Ovary (tissue), 9 donors: ENCODE measurements around the gene GRID2IP. TPM values are rescaled to one million over a fixed set of nuclear protein-coding genes. Genes with fewer than 3 reads are reported as not detected.
A peak's percentile ranks its signal among the peaks of the same experiment; 100 is the strongest.

Source experiments
- DNase-seq, 5 donors: peaks; one replicate each; pipeline ENCODE4 v3.0.0-alpha.2; 2019 to 2020
- H3K27ac ChIP-seq, 2 donors: fragments of 200-600 bp; one replicate each; pipeline versions ENCODE4 v1.5.1 to v1.8.0; 2019 to 2022
- H3K27me3 ChIP-seq: fragments of 200-600 bp; one replicate; pipeline ENCODE4 v1.8.0; 2022
- H3K36me3 ChIP-seq: fragments of 200-600 bp; sonication (generic); one replicate; pipeline ENCODE4 v1.5.1; 2019
- H3K4me1 ChIP-seq: one replicate; pipeline ENCODE4 v1.8.1; 2013; ENCODE audit warnings: mild to moderate bottlenecking, moderate library complexity; ENCODE audit not compliant: insufficient read depth
- H3K4me3 ChIP-seq: fragments of 200-600 bp; sonication (generic); one replicate; pipeline ENCODE4 v1.5.1; 2017
- H3K9me3 ChIP-seq, 2 donors: fragments of 200-600 bp in 1 of 2; sonication (generic) in 1 of 2; one replicate each; pipeline versions ENCODE4 v1.5.1 to v1.8.1; 2013 to 2019; ENCODE audit warnings: mild to moderate bottlenecking in 1 of 2, moderate library complexity in 1 of 2
- CTCF ChIP-seq, 3 donors: fragments of 450-650 bp in 2 of 3; fragments of 200-600 bp in 1 of 3; IDR thresholded peaks; one replicate each; pipeline versions ENCODE4 v1.5.1 to v1.8.0; 2016 to 2022; ENCODE audit warnings: antibody characterized with exemption in 3 of 3, mild to moderate bottlenecking in 1 of 3
- EP300 ChIP-seq: sonication (generic); formaldehyde crosslinking; IDR thresholded peaks from one replicate; pipeline ENCODE4 v1.6.1; 2017; ENCODE audit warnings: antibody characterized with exemption
- POLR2A ChIP-seq: fragments of 450-650 bp; IDR thresholded peaks from one replicate; pipeline ENCODE4 v1.6.1; 2017; ENCODE audit warnings: antibody characterized with exemption, mild to moderate bottlenecking, moderate library complexity
- WGBS, 3 donors: extraction: QIAGEN DNeasy Blood & Tissue Kit in 1 of 3; methylation state at CpG; one replicate each; pipeline versions ENCODE4 v1.1.5 to v1.1.7; 2013 to 2017; 5-methylcytosine and 5-hydroxymethylcytosine counted together
- intact Hi-C, 4 donors: fragments of 100-400 bp; cut with DNase I; formaldehyde crosslinking; loops; one replicate each; pipeline versions ENCODE4 v1.11.0 to v1.15.1; 2022 to 2023
- polyA plus RNA-seq, 2 donors: library from polyadenylated mRNA; stranded (reverse); fragments of 200-250 nt in 1 of 2; fragments of 350-450 nt in 1 of 2; fragmentation: Illumina TruSeq in 1 of 2; extraction: RNeasy Lipid Tissue Mini Kit (QIAGEN cat#74804) in 1 of 2; gene quantifications; one replicate each; pipeline ENCODE4 v1.2.3, GENCODE V29; 2013 to 2014
- total RNA-seq, 7 donors: library from RNA; depleted of rRNA in 2 of 7; stranded (reverse); fragments of >200 nt in 2 of 7; fragmentation: NEBNext Ultra II Directional in 3 of 7; extraction: Animal tissue kit (Norgen Biotek cat#: 25700) in 3 of 7; gene quantifications; one replicate each; pipeline versions ENCODE4 v1.1.0 to v1.2.4, GENCODE V29; 2016 to 2023
- donor health status: DM: no; HTN: no; CAD: no; lungs with moderate emphysema.
- donor health status: DM: no; HTN: no; CAD: no.
- donor health status: Bipolar disorder and iron deficiency.
- donor health status: DM: yes; HTN: yes; CAD: no.
- donor health status: DM: no; HTN: no; CAD: no.
- donor health status: DM: yes; HTN: yes; CAD: no.

GRID2IP gene
- total and polyA plus RNA-seq, 9 donors: 0.07 to 0.51 (median 0.39) TPM; not detected in 1

- no peak overlapping the region for H3K27ac ChIP-seq
- intact Hi-C loops: no loop called here
- no peak for TF ChIP-seq CTCF (IDR thresholded peaks at IDR 0.05)
- no peak for TF ChIP-seq EP300
- TF ChIP-seq POLR2A: no peak
- no peaks in the 10 kb centered on the region for H3K36me3 ChIP-seq
- H3K9me3 ChIP-seq: no peaks in the 10 kb centered on the region
- H3K27me3 ChIP-seq: no peaks in the 10 kb centered on the region
- DNase-seq: peak in 3 of 5 donors; percentile 34 to 56 (median 49)
- no peak overlapping the region for H3K4me3 ChIP-seq
- H3K4me1 ChIP-seq: peaks cover 5% of the 10 kb centered on the region
- 12 to 45% (median 12%) methylated on average over 9 of the region's 9 CpGs for WGBS, 3 donors
These were observed 24.2 kb upstream of the GRID2IP start for GRCh38 chr7:6575281-6576023.

GRCh38 chr7:6571160-6571779 is 20.0 kb upstream of the GRID2IP start:
- Histone ChIP-seq H3K27me3 (no peaks in the 10 kb centered on the region), H3K36me3 (no peaks in the 10 kb centered on the region), H3K27ac (no peak overlapping the region), H3K9me3 (no peaks in the 10 kb centered on the region), H3K4me1 (no peaks in the 10 kb centered on the region), H3K4me3 (no peak overlapping the region)
- WGBS, 3 donors: 54 to 62% (median 59%) methylated on average over 7 of the region's 7 CpGs
- intact Hi-C loops: no loop called here
- no peak for DNase-seq
- TF ChIP-seq POLR2A (no peak), EP300 (no peak), CTCF (IDR thresholded peaks at IDR 0.05) (no peak)

GRCh38 chr7:6567886-6568285 is 16.6 kb upstream of the GRID2IP start:
- Histone ChIP-seq H3K9me3 (no peaks in the 10 kb centered on the region), H3K27ac (no peak overlapping the region), H3K4me3 (no peak overlapping the region), H3K36me3 (no peaks in the 10 kb centered on the region), H3K4me1 (no peaks in the 10 kb centered on the region), H3K27me3 (no peaks in the 10 kb centered on the region)
- WGBS, 3 donors: 80 to 84% (median 81%) methylated on average over 3 of the region's 3 CpGs
- no peak for DNase-seq
- no peak for TF ChIP-seq EP300
- no peak for TF ChIP-seq POLR2A
- TF ChIP-seq CTCF (IDR thresholded peaks at IDR 0.05): no peak
- intact Hi-C loops: no loop called here

- intact Hi-C loops: no loop called here
- Histone ChIP-seq H3K27me3 (no peaks in the 10 kb centered on the region), H3K27ac (no peak overlapping the region), H3K36me3 (no peaks in the 10 kb centered on the region), H3K4me3 (no peak overlapping the region), H3K4me1 (no peaks in the 10 kb centered on the region), H3K9me3 (no peaks in the 10 kb centered on the region)
- TF ChIP-seq POLR2A (no peak), EP300 (no peak), CTCF (IDR thresholded peaks at IDR 0.05) (no peak)
- DNase-seq: no peak
- 80 to 91% (median 80%) methylated on average over 4 of the region's 4 CpGs for WGBS, 3 donors
These were observed 14.4 kb upstream of the GRID2IP start for GRCh38 chr7:6565655-6566054.
